HEK293 (cell line): ENCODE data around the gene PHYH.

Experiments
- ATF2 ChIP-seq: fragments of 450-650 bp; formaldehyde crosslinking; IDR thresholded peaks from 2 replicates; pipeline ENCODE4 v1.5.1; 2016; ENCODE audit warnings: missing biosample characterization, missing genetic modification characterization, low read depth
- CTCF ChIP-seq: fragments of 450-650 bp; formaldehyde crosslinking; IDR thresholded peaks from 2 replicates; pipeline ENCODE4 v1.5.1; 2016; ENCODE audit warnings: missing biosample characterization, missing genetic modification characterization
- GLI4 ChIP-seq: fragments of 450-650 bp; formaldehyde crosslinking; IDR thresholded peaks from 2 replicates; pipeline ENCODE4 v1.5.1; 2016; ENCODE audit warnings: missing biosample characterization, missing genetic modification characterization
- KLF16 ChIP-seq: fragments of 450-650 bp; formaldehyde crosslinking; IDR thresholded peaks from 2 replicates; pipeline ENCODE4 v1.5.1; 2017; ENCODE audit warnings: missing biosample characterization, missing genetic modification characterization
- PBX3 ChIP-seq: sonication (generic); formaldehyde crosslinking; IDR thresholded peaks from 2 replicates; pipeline ENCODE4 v1.8.1; 2022; ENCODE audit warnings: mild to moderate bottlenecking, moderate library complexity, missing genetic modification reagents
- REST ChIP-seq: fragments of 450-650 bp; formaldehyde crosslinking; IDR thresholded peaks from 2 replicates; pipeline ENCODE4 v1.5.1; 2016; ENCODE audit warnings: missing biosample characterization, missing genetic modification characterization
- SCRT1 ChIP-seq: fragments of 450-650 bp; formaldehyde crosslinking; IDR thresholded peaks from 2 replicates; pipeline ENCODE4 v1.5.1; 2016; ENCODE audit warnings: missing biosample characterization, missing genetic modification characterization, borderline replicate concordance
- ZNF10 ChIP-seq: fragments of 450-650 bp; formaldehyde crosslinking; IDR thresholded peaks from 2 replicates; pipeline ENCODE4 v1.5.1; 2017; ENCODE audit warnings: missing biosample characterization, missing genetic modification characterization
- ZNF112 ChIP-seq: fragments of 450-650 bp; formaldehyde crosslinking; IDR thresholded peaks from 2 replicates; pipeline ENCODE4 v1.5.0; 2017; ENCODE audit warnings: missing biosample characterization, missing genetic modification characterization
- ZNF133 ChIP-seq: fragments of 450-650 bp; formaldehyde crosslinking; IDR thresholded peaks from 2 replicates; pipeline ENCODE4 v1.5.1; 2016; ENCODE audit warnings: missing biosample characterization, missing genetic modification characterization
- ZNF26 ChIP-seq: fragments of 450-650 bp; formaldehyde crosslinking; IDR thresholded peaks from 2 replicates; pipeline ENCODE4 v1.5.1; 2016; ENCODE audit warnings: missing biosample characterization, missing genetic modification characterization
- ZNF792 ChIP-seq: fragments of 450-650 bp; formaldehyde crosslinking; IDR thresholded peaks from 2 replicates; pipeline ENCODE4 v1.5.1; 2016; ENCODE audit warnings: missing biosample characterization, missing genetic modification characterization
- ZNF830 ChIP-seq: fragments of 450-650 bp; IDR thresholded peaks from 2 replicates; pipeline ENCODE4 v1.5.0; 2018; ENCODE audit warnings: missing biosample characterization, missing genetic modification characterization, low read depth, mild to moderate bottlenecking, moderate library complexity
- ZSCAN4 ChIP-seq: fragments of 450-650 bp; formaldehyde crosslinking; IDR thresholded peaks from 2 replicates; pipeline ENCODE4 v1.5.1; 2017; ENCODE audit warnings: missing biosample characterization, missing genetic modification characterization

- TF ChIP-seq GLI4 (tag by site-specific recombination) (no peak), ZNF10 (tag by site-specific recombination) (no peak), KLF16 (tag by site-specific recombination) (no peak), ZNF133 (tag by site-specific recombination) (no peak), CTCF (tag by site-specific recombination) (no peak), ZNF830 (tag by site-specific recombination) (no peak), REST (tag by site-specific recombination) (no peak), ZSCAN4 (tag by site-specific recombination) (no peak), SCRT1 (no peak), PBX3 (CRISPR knock-in tag) (no peak), ZNF112 (no peak), ATF2 (no peak), ZNF792 (tag by site-specific recombination) (no peak), ZNF26 (no peak)
Measured at GRCh38 chr10:13315361-13315760, 15.5 kb upstream of the PHYH start.
